Activated CD8-positive, alpha-beta T cell treated with anti-CD3 and anti-CD28 coated beads, Interleukin-2, amount 10 ng/mL, durations not matched to agents 7 days and 5 days (primary cell): Measurements from ENCODE around the gene MT1X. TPM values are rescaled to one million over a fixed set of nuclear protein-coding genes. Genes with fewer than 3 reads are reported as not detected.
"Not testable (repeated sequence)": the region's sequence is repeated elsewhere in the genome, so short reads cannot be mapped to it uniquely, and the experiment has no call there.

Source experiments
- ATAC-seq: fragments of 150-1000 bp; cut with Tn5 transposase; one replicate; pipeline ENCODE4 v1.10.0; 2021; ENCODE audit warnings: moderate library complexity
- CTCF ChIA-PET: fragments of 350-600 bp; sonication (Branson Sonifier 250); formaldehyde crosslinking; loops from one replicate; lab custom pipeline; 2021; ENCODE audit warnings: antibody characterized with exemption; lab: Charles Lee
- POLR2A ChIA-PET: fragments of 350-600 bp; sonication (Branson Sonifier 250); formaldehyde crosslinking; loops from one replicate; lab custom pipeline; 2021; ENCODE audit warnings: antibody characterized with exemption; lab: Charles Lee
- DNase-seq: peaks from one replicate; pipeline ENCODE4 v3.0.0-alpha.2; 2020
- H3K27ac Mint-ChIP-seq: one replicate; pipeline ENCODE4 v1.8.0; 2021; ENCODE audit warnings: mild to moderate bottlenecking, mixed read lengths
- H3K27me3 Mint-ChIP-seq: one replicate; pipeline ENCODE4 v1.8.0; 2021; ENCODE audit warnings: low read depth, mixed read lengths
- H3K36me3 Mint-ChIP-seq: one replicate; pipeline ENCODE4 v1.8.0; 2021; ENCODE audit warnings: low read depth, mixed read lengths
- H3K4me1 Mint-ChIP-seq: one replicate; pipeline ENCODE4 v1.8.0; 2021; ENCODE audit warnings: low read depth, mixed read lengths
- H3K4me3 Mint-ChIP-seq: one replicate; pipeline ENCODE4 v1.8.0; 2021; ENCODE audit warnings: mild to moderate bottlenecking, mixed read lengths
- H3K9me3 Mint-ChIP-seq: one replicate; pipeline ENCODE4 v1.8.0; 2022; ENCODE audit warnings: mixed read lengths; ENCODE audit not compliant: insufficient read depth
- total RNA-seq, 2 experiments: library from RNA; stranded (reverse); gene quantifications; one replicate each; pipeline ENCODE4 v1.2.3, GENCODE V29; 2021

MT1X gene
- total RNA-seq, 2 experiments from 2014 or later = 85.3 to 86.0 TPM

- Mint-ChIP-seq H3K9me3 (no peaks in the 10 kb centered on the region), H3K4me1 (peaks cover 13% of the 10 kb centered on the region), H3K4me3 (no peak overlapping the region), H3K27ac (no peak overlapping the region), H3K36me3 (peaks cover 5% of the 10 kb centered on the region), H3K27me3 (no peaks in the 10 kb centered on the region)
- ATAC-seq (no peak), DNase-seq (peak; percentile 4)
- POLR2A ChIA-PET = no interaction called here
- CTCF ChIA-PET = interaction anchor here (1.0 to 4.1 kb wide), 4 partner anchors 7 to 75 kb away, joined by 3 to 23 read pairs (median 3); no protein-coding TSS in a partner anchor
Observed at GRCh38 chr16:56715126-56715525, 32.9 kb downstream of the MT1X start.

DNA sequence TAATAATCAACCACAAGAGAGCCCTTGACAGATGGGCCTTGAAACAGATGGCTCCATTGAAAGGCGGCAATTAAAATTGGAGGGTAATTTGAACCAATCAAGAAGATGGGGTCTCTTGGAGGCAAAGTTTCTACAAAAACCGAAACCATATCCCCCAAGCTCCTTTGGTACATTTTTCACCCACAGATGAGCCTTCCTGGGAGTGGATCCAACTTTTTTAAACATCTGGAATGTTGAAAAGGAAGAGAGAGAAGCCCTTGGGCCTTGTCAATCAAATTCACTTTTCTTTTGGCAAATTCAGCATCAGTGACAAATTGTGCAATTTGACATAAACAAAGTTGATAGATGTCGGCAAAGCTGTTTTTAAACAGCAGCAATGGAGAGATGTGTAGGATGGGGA lies 34.5 kb downstream of the MT1X start:
- ChIA-PET CTCF (interaction anchor here (1.0 to 4.1 kb wide), 3 partner anchors 13 to 139 kb away, joined by 3 to 23 read pairs (median 6); partner anchors contain the start of gene NUP93), POLR2A (no interaction called here)
- Mint-ChIP-seq H3K4me1 (no peaks in the 10 kb centered on the region), H3K9me3 (no peaks in the 10 kb centered on the region), H3K4me3 (no peak overlapping the region), H3K27ac (no peak overlapping the region), H3K36me3 (peaks cover 2% of the 10 kb centered on the region), H3K27me3 (no peaks in the 10 kb centered on the region)
- ATAC-seq (no peak), DNase-seq (no peak)

- not testable (repeated sequence) for H3K36me3 Mint-ChIP-seq, H3K4me3 Mint-ChIP-seq, H3K4me1 Mint-ChIP-seq, H3K27me3 Mint-ChIP-seq, DNase-seq, H3K27ac Mint-ChIP-seq, ATAC-seq, H3K9me3 Mint-ChIP-seq
- ChIA-PET POLR2A (interaction anchor here (0.6 to 0.7 kb wide), 2 partner anchors 9 to 29 kb away, joined by 3 to 6 read pairs; no protein-coding TSS in a partner anchor), CTCF (interaction anchor here (0.8 to 4.1 kb wide), 2 partner anchors 16 to 141 kb away, joined by 3 to 23 read pairs; no protein-coding TSS in a partner anchor)
Observed at GRCh38 chr16:56717532-56717931, 35.3 kb downstream of the MT1X start.

DNA sequence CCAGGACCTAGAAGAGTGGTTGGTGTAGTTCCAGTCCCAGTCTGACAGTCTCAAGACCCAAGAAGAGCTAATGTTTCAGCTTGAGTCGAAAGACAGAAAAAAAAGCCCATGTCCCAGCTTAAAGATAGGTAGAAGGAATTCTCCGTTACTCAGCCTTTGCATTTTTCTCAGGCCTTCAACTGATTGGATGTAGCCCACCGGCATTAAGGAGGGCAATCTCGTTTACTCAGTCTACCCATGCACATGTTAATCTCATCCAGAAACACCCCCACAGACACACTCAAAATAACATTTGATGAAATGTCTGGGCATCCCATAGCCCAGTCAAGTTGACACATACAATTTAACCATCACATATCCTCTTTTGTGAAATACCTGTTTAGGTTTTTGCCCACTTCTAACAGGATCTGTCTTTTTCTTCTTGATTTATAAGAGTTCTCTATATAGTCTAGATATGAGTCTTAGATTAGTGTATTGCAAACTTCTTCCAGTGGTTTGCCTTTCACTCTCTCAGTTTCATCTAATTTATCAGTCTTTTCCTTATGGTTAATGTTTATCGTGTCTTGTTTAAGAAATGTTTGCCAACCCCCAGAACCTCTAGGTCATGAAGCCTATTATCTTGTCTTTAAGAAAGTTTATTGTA lies 40.1 kb downstream of the MT1X start:
- no peaks in the 10 kb centered on the region for H3K4me1 Mint-ChIP-seq
- H3K4me3 Mint-ChIP-seq = no peak overlapping the region
- DNase-seq (no peak), ATAC-seq (no peak)
- ChIA-PET CTCF (interaction anchor here (0.6 to 1.0 kb wide), 3 partner anchors 16 to 308 kb away, joined by 3 read pairs; no protein-coding TSS in a partner anchor), POLR2A (no interaction called here)
- no peaks in the 10 kb centered on the region for H3K36me3 Mint-ChIP-seq
- no peaks in the 10 kb centered on the region for H3K9me3 Mint-ChIP-seq
- no peak overlapping the region for H3K27ac Mint-ChIP-seq
- H3K27me3 Mint-ChIP-seq = peaks cover 4% of the 10 kb centered on the region

DNA sequence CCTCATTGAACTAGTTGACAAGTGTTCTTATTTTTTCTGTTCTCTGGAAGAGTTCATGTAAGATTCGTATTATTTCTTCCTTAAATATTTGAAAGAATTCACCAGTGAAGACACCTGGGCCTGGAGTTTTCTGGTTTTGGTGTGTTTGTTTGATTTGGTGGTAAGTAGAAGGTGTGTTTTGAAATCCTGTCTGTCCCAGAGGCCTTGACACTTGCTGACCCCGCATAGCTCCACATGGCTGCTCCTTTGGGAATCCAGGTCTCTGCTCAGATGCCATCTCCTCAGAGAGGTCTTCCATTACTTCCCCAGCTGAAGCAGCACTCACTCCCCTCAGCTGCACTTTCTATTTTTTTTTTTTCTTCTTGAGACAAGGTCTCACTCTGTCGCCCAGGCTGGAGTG lies 41.9 kb downstream of the MT1X start:
- no peak overlapping the region for H3K4me3 Mint-ChIP-seq
- POLR2A ChIA-PET = interaction anchor here (0.8 kb wide), 1 partner anchor 14 kb away, joined by 3 read pairs; no protein-coding TSS in a partner anchor
- no peaks in the 10 kb centered on the region for H3K9me3 Mint-ChIP-seq
- H3K4me1 Mint-ChIP-seq = peaks cover 10% of the 10 kb centered on the region
- ATAC-seq (no peak), DNase-seq (no peak)
- no peak overlapping the region for H3K27ac Mint-ChIP-seq
- CTCF ChIA-PET = interaction anchor here (1.0 kb wide), 1 partner anchor 63 kb away, joined by 3 read pairs; no protein-coding TSS in a partner anchor
- no peaks in the 10 kb centered on the region for H3K36me3 Mint-ChIP-seq
- peaks cover 4% of the 10 kb centered on the region for H3K27me3 Mint-ChIP-seq

GRCh38 chr16:56726283-56726682 lies 44.0 kb downstream of the MT1X start:
- no peaks in the 10 kb centered on the region for H3K9me3 Mint-ChIP-seq

DNA sequence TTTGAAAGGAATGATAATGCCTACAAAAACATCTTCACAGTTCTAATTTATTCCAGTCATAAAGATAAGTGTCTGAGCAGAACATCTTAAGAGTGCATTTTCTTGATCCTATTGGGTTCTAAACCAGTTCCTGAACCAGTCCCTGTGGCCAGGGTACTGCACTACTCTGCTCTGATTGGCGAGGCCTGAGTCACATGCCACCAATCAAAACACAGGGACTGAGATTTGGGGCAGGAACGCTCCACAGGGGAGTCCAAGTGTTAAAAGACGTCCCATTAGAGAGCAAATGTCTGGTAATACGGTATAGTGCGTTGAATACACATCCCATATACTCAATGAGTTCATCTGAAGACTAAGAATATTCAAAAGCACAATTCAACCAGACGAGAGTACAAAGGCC lies 44.7 kb downstream of the MT1X start:
- ATAC-seq = no peak
- H3K27me3 Mint-ChIP-seq = peaks cover 4% of the 10 kb centered on the region
- H3K4me1 Mint-ChIP-seq = peaks cover 21% of the 10 kb centered on the region

More at GRCh38 chr16:56726283-56726682, 44.0 kb downstream of the MT1X start:
- Mint-ChIP-seq H3K4me1 (peaks cover 21% of the 10 kb centered on the region), H3K4me3 (no peak overlapping the region), H3K36me3 (no peaks in the 10 kb centered on the region), H3K27ac (no peak overlapping the region), H3K27me3 (peaks cover 4% of the 10 kb centered on the region)
- ChIA-PET CTCF (no interaction called here), POLR2A (no interaction called here)
- no peak for ATAC-seq
- DNase-seq = no peak

DNA sequence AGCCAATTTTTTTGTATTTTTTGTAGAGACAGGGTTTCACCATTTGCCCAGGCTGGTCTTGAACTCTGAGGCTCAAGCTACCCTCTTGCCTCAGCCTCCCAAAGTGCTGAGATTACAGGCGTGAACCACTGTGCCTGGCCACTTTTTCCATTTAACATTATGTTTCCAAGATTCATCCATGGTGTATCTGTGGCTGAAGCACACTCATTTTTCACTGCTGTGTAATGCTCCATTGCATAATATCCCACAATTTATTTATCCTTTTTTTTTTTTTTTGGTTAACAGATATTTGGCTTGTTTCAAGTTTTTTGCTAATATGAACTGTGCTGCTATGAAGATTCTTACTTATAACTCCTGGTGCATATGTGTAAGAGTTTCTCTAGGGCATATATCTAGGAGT lies 45.8 kb downstream of the MT1X start:
- CTCF ChIA-PET = interaction anchor here (2.6 to 3.1 kb wide), 2 partner anchors 9 to 26 kb away, joined by 7 to 19 read pairs; no protein-coding TSS in a partner anchor

More for the DNA sequence above, 44.7 kb downstream of the MT1X start:
- no peak overlapping the region for H3K4me3 Mint-ChIP-seq
- no peaks in the 10 kb centered on the region for H3K9me3 Mint-ChIP-seq
- no peaks in the 10 kb centered on the region for H3K36me3 Mint-ChIP-seq
- DNase-seq = no peak
- ChIA-PET CTCF (interaction anchor here (0.7 to 3.1 kb wide), 2 partner anchors 25 to 63 kb away, joined by 4 to 19 read pairs; no protein-coding TSS in a partner anchor), POLR2A (no interaction called here)
- no peak overlapping the region for H3K27ac Mint-ChIP-seq

GRCh38 chr16:56728980-56729734 lies 46.9 kb downstream of the MT1X start:
- peak overlapping the region; percentile 81 for H3K27ac Mint-ChIP-seq
- POLR2A ChIA-PET = interaction anchor here (0.5 to 0.9 kb wide), 3 partner anchors 11 to 373 kb away, joined by 3 read pairs; no protein-coding TSS in a partner anchor
- no peak for ATAC-seq
- H3K4me3 Mint-ChIP-seq = no peak overlapping the region
- CTCF ChIA-PET = interaction anchor here (1.0 to 3.1 kb wide), 7 partner anchors 8 to 121 kb away, joined by 3 to 19 read pairs (median 4); partner anchors contain the start of gene MT1X
- H3K4me1 Mint-ChIP-seq = peaks cover 21% of the 10 kb centered on the region
- H3K27me3 Mint-ChIP-seq = no peaks in the 10 kb centered on the region
- H3K36me3 Mint-ChIP-seq = no peaks in the 10 kb centered on the region
- no peak for DNase-seq
- no peaks in the 10 kb centered on the region for H3K9me3 Mint-ChIP-seq

More for the DNA sequence above, 45.8 kb downstream of the MT1X start:
- Mint-ChIP-seq H3K9me3 (no peaks in the 10 kb centered on the region), H3K27me3 (peaks cover 2% of the 10 kb centered on the region), H3K36me3 (no peaks in the 10 kb centered on the region), H3K4me3 (no peak overlapping the region), H3K4me1 (peaks cover 21% of the 10 kb centered on the region), H3K27ac (no peak overlapping the region)
- POLR2A ChIA-PET = no interaction called here
- no peak for ATAC-seq
- DNase-seq = no peak

DNA sequence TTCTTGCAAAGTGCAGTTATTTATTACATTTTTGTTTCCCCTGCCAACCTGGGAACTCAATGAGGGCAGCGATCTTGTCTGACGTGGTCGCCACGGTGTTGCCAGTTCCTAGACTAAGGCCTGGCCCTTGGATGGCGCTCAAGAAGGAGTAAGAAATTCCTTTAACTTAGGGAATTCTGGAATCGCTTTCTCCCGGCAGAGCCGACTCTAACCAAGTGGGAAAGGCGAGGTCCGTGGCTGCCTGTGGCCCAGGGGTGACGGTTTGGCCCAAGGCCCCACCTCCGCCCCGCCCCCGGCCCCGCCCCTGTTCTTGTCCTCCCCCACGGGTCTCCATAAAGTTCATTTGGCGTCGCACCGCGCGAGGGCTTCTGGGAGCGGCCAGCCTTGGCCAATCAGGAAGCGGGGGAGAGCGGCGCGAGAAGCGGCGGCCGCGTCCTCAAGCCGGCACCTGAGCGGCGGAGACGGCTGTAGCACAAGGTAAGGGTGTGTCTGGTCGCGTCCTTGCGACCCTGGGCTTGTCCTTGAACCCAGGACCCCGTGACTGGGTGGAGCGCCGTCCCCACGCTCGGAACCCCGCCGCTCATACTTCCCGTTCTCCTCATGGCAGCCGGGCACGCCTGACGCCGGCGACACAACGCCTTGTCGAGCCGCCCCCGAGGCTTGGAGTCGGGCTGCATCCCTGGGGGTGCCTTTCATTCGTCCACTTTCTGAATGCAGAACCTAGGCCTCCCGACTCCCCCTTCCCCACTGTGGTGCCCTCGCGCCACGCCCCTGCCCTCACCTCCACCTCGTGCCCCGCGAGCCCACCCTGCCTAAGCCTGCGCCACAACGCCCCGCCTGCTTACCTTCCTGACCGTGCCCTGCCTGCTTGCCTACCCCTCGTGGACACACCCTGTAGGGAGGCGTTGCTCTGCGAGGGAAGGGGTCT lies 47.7 kb downstream of the MT1X start, which contains the start of gene NUP93:
Gene NUP93 (plus strand): TSS at position 395 of the 928 bp plus-strand sequence. CDS start 18,119 bp downstream, outside the sequence.
- H3K4me3 Mint-ChIP-seq = no peak within 1 kb of the TSS
- ChIA-PET POLR2A (interaction anchor here (0.7 to 0.9 kb wide), 2 partner anchors 11 to 21 kb away, joined by 3 read pairs; no protein-coding TSS in a partner anchor), CTCF (interaction anchor here (1.1 to 3.1 kb wide), 6 partner anchors 7 to 120 kb away, joined by 3 to 19 read pairs (median 4); partner anchors contain the start of gene MT1X)
- H3K27ac Mint-ChIP-seq = peak within 1 kb of the TSS; percentile 81
- ATAC-seq (peak; percentile 96), DNase-seq (peak; percentile 94)
- no peaks in the 10 kb centered on the region for H3K36me3 Mint-ChIP-seq
- H3K4me1 Mint-ChIP-seq = peaks cover 21% of the 10 kb centered on the region
- no peaks in the 10 kb centered on the region for H3K9me3 Mint-ChIP-seq
- H3K27me3 Mint-ChIP-seq = no peaks in the 10 kb centered on the region
